ENCODE data around the gene GNB3.
"Not testable (repeated sequence)": the region's sequence is repeated elsewhere in the genome, so short reads cannot be mapped to it uniquely, and the experiment has no call there.

Gene GNB3

GRCh38 chr12:6874015-6874368 lies 33.3 kb downstream of the GNB3 start:
- DNase-seq (ENCODE audit: extremely low read depth in 1 of 2, low read depth in 1 of 2): not testable (repeated sequence)

DNA sequence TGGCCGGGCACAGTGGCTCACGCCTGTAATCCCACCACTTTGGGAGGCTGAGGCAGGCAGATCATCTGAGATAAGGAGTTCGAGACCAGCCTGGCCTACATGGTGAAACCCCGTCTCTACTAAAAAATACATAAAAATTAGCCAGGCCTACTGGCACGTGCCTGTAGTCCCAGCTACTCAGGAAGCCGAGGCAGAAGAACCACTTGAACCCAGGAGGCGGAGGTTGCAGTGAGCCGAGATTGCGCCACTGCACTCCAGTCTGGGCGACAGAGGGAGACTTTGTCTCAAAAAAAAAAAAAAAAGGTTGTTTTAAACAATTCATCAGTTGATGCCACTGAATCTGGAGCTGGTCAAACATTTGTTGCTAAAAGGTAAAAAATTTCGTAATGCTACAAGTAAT lies 39.1 kb downstream of the GNB3 start:
- not testable (repeated sequence) for DNase-seq (ENCODE audit: extremely low read depth in 1 of 2, low read depth in 1 of 2)

GRCh38 chr12:6883252-6883651 lies 42.5 kb downstream of the GNB3 start:
- DNase-seq (ENCODE audit: extremely low read depth in 1 of 2, low read depth in 1 of 2): no peak

DNA sequence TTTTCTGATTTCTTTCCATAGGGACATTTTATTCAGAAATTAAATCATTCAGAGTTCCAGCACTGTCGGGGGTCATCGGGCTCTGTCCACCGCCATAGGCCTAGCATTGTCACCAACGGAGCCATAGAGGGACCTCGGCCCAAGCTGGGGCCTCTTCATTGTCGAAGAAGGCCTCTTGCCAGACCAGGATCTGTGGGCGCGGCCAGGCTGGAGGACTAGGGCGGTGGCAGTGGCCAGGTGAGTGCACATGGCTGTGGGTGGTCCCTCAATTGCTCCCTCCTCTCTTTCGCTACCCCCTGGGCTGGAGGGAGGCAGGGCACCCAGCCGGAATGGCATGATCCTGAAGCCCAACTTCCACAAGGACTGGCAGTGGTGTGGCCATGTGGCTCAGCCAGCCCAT lies 43.0 kb downstream of the GNB3 start:
- no peak for DNase-seq (ENCODE audit: extremely low read depth in 1 of 2, low read depth in 1 of 2)

DNA sequence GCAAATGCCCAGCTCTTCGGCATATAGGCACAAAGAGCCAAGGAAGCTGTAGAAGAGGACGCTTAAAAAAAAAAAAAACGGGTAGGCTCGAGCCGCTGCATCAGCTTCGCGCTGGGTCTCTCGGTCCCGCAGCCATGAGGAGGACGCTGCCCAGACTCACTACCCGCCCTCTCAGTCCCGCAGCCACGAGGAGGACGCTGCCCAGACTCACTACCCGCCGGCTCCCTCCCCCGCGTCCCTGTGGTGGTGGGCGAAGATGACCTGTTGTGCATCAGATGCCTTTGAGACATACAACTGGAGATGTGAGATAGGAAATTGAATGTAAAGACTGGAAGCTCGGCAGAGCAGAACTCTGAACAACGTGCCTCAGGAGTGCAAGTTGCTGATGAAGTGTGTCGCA lies 43.8 kb downstream of the GNB3 start:
- no peak for DNase-seq (ENCODE audit: extremely low read depth in 1 of 2, low read depth in 1 of 2)

DNA sequence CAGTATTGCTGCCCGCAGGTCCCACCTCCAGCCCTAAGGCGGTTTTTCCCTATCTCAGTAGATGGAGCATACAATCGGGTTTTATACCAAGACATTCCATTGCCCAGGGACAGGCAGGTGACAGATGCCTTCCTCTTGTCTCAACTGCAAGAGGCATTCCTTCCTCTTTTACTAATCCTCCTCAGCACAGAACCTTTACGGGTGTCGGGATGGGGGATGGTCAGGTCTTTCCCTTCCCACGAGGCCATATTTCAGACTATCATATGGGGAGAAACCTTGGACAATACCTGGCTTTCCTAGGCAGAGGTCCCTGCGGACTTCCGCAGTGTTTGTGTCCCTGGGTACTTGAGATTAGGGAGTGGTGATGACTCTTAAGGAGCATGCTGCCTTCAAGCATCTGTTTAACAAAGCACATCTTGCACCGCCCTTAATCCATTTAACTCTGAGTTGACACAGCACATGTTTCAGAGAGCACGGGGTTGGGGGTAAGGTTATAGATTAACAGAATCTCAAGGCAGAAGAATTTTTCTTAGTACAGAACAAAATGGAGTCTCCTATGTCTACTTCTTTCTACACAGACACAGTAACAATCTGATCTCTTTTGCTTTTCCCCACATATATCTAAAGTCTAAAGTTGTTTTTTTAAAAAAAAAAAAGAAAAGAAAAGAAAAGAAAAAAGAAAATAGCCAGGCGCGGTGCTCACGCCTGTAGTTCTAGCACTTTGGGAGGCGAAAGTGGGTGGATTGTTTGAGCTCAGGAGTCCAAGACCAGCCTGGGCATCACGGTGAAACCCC lies 45.7 kb downstream of the GNB3 start:
- DNase-seq (ENCODE audit: extremely low read depth in 1 of 2, low read depth in 1 of 2): not testable (repeated sequence)

DNA sequence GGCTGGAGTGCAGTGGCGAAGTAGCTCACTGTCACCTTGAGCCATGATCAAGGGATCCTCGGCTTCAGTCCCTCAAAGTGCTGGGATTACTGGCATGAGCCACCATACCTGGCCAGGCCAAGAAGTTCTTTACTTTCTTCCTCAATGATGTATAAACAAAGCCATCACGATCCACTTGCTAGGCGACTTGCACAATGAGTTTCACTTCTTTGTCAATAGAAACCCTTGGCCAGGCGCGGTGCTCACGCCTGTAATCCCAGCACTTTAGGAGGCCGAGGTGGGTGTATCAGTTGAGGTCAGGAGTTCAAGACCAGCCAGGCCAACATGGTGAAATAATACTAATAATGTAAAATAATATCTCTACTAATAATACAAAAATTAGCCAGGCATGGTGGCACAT lies 46.7 kb downstream of the GNB3 start:
- no peak for DNase-seq (ENCODE audit: extremely low read depth in 1 of 2, low read depth in 1 of 2)

DNA sequence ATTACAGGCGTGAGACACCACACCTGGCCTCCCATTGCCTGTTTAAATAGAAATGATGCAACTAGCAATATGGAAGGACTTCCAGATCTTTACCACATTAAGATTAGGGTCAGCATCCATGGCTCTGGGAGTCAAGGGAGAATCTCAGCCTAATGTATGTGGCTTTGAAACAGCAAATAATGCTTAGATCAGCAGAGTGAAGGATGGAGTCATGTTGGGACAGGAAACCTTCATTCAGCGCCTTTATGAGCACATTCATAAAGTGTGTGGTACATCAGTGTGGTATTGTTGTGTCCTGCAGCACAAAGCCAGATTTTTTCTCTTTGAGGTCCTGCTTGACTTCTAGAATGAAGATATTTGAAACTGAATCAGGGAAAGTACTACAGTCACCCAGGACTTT lies 47.6 kb downstream of the GNB3 start:
- DNase-seq (ENCODE audit: extremely low read depth in 1 of 2, low read depth in 1 of 2): no peak

GRCh38 chr12:6888794-6889193 lies 48.1 kb downstream of the GNB3 start:
- DNase-seq (ENCODE audit: extremely low read depth in 1 of 2, low read depth in 1 of 2): not testable (repeated sequence)

DNA sequence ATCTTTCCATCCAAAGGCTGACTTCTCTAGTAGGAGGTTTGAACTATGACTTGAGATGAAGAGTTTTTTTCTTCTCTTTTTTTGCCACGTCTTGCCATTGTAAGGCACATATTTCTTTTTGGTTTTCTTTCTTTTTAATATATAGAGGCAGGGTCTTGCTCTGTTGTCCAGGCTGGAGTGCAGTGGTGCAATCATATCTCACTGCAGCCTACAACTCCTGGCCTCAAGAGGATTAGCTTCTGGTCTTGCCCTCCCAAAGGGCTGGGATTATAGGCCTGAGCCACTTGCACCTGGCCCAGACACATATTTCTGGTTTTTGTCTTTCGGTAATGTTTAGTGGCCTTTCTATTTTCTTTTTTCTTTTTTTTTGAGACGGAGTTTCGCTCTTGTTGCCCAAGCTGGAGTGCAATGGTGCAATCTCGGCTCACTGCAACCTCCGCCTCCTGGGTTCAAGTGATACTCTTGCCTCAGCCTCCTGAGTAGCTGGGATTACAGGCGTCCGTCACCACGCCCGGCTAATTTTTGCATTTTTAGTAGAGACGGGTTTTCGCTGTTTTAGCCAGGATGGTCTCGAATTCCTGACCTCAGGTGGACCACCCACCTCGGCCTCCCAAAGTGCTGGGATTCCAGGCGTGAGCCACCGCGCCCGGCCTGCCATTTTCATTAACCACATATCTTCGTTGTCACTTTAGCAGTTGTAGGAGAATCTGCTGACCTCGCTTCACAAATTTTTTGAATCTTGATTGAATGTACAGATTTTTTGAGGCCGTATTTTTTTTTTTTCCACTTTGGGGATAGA lies 49.2 kb downstream of the GNB3 start:
- not testable (repeated sequence) for DNase-seq (ENCODE audit: extremely low read depth in 1 of 2, low read depth in 1 of 2)

GRCh38 chr12:6890789-6891645 lies 50.3 kb downstream of the GNB3 start:
- DNase-seq (ENCODE audit: extremely low read depth in 1 of 2, low read depth in 1 of 2): peak; percentile 96 to 98

- DNase-seq (ENCODE audit: extremely low read depth in 1 of 2, low read depth in 1 of 2): no peak
These were observed 50.9 kb downstream of the GNB3 start for GRCh38 chr12:6891646-6892001.

- not testable (repeated sequence) for DNase-seq (ENCODE audit: extremely low read depth in 1 of 2, low read depth in 1 of 2)
These were observed 52.0 kb downstream of the GNB3 start for GRCh38 chr12:6892683-6893082.

GRCh38 chr12:6894321-6894720 lies 53.6 kb downstream of the GNB3 start:
- no peak for DNase-seq (ENCODE audit: extremely low read depth in 1 of 2, low read depth in 1 of 2)
